Mesenteric fat pad (tissue), 1 donor: Measurements from ENCODE around the gene SCAF4. TPM values are rescaled to one million over a fixed set of nuclear protein-coding genes. Genes with fewer than 3 reads are reported as not detected.
"Not testable (repeated sequence)": the region's sequence is repeated elsewhere in the genome, so short reads cannot be mapped to it uniquely, and the experiment has no call there.

Experiments used
- DNase-seq: peaks from one replicate; pipeline ENCODE4 v3.0.0-alpha.2; 2020; ENCODE audit warnings: low spot score
- total RNA-seq: library from RNA; stranded (reverse); fragmentation: NEBNext Ultra II Directional; extraction: Animal tissue kit (Norgen Biotek cat#: 25700); gene quantifications from one replicate; pipeline ENCODE4 v1.2.1, GENCODE V29; 2021
- donor health status: DM: yes; HTN: yes; CAD: no.

The SCAF4 gene
- total RNA-seq, 1 donor from 2014 or later: 31.8 TPM

GRCh38 chr21:31673321-31673912 is 58.5 kb downstream of the SCAF4 start:
- DNase-seq: no peak

GRCh38 chr21:31671931-31672330 is 60.0 kb downstream of the SCAF4 start:
- DNase-seq: no peak

- DNase-seq: no peak
Observed at GRCh38 chr21:31671146-31671716, 60.7 kb downstream of the SCAF4 start.

- no peak for DNase-seq
Observed at GRCh38 chr21:31670070-31670469, 61.8 kb downstream of the SCAF4 start.

- DNase-seq: no peak
Observed at GRCh38 chr21:31668651-31669491, 63.0 kb downstream of the SCAF4 start.

- no peak for DNase-seq
Observed at GRCh38 chr21:31667639-31668038, 64.3 kb downstream of the SCAF4 start.

GRCh38 chr21:31667132-31667531 is 64.8 kb downstream of the SCAF4 start:
- no peak for DNase-seq

GRCh38 chr21:31666445-31667010 is 65.4 kb downstream of the SCAF4 start:
- no peak for DNase-seq

GRCh38 chr21:31665869-31666268 is 66.0 kb downstream of the SCAF4 start:
- not testable (repeated sequence) for DNase-seq

GRCh38 chr21:31665397-31665796 is 66.5 kb downstream of the SCAF4 start:
- DNase-seq: no peak

- DNase-seq: no peak
Observed at GRCh38 chr21:31663584-31664249, 68.2 kb downstream of the SCAF4 start.

- DNase-seq: no peak
Observed at GRCh38 chr21:31660591-31660990, 71.3 kb downstream of the SCAF4 start.

- no peak for DNase-seq
Observed at GRCh38 chr21:31660259-31660565, 71.7 kb downstream of the SCAF4 start.

- peak; percentile 98 for DNase-seq
Observed at GRCh38 chr21:31659536-31660258, 72.2 kb downstream of the SCAF4 start, which contains the start of gene SOD1. SOD1 (plus strand) TSS chr21:31659693; CDS start chr21:31659770, 77 bp downstream.

- DNase-seq: no peak
Observed at GRCh38 chr21:31659286-31659535, 72.7 kb downstream of the SCAF4 start.

- DNase-seq: no peak
Observed at GRCh38 chr21:31658053-31658452, 73.9 kb downstream of the SCAF4 start.

- DNase-seq: no peak
Observed at GRCh38 chr21:31656199-31657095, 75.5 kb downstream of the SCAF4 start.

GRCh38 chr21:31654821-31655580 is 76.9 kb downstream of the SCAF4 start:
- DNase-seq: not testable (repeated sequence)

- no peak for DNase-seq
Observed at GRCh38 chr21:31654340-31654739, 77.6 kb downstream of the SCAF4 start.
